Liver (tissue), 9 donors: ENCODE results near the gene KIAA0513. TPM values are rescaled to one million over a fixed set of nuclear protein-coding genes. Genes with fewer than 3 reads are reported as not detected.

Experiments used
- DNase-seq: peaks from one replicate; pipeline ENCODE4 v3.0.0-alpha.2; 2017; ENCODE audit warnings: low spot score
- H3K27ac ChIP-seq, 2 donors: one replicate each; pipeline ENCODE4 v1.7.0; 2013; ENCODE audit warnings: inconsistent platforms in 2 of 2, low read length in 2 of 2, control low read depth in 1 of 2, low read depth in 1 of 2, mild to moderate bottlenecking in 1 of 2
- H3K27me3 ChIP-seq, 4 donors: one replicate each; pipeline versions ENCODE4 v1.6.1 to v1.7.0; 2013; ENCODE audit warnings: low read length in 3 of 4, inconsistent platforms in 1 of 4, mild to moderate bottlenecking in 1 of 4, moderate library complexity in 1 of 4; ENCODE audit not compliant: control insufficient read depth in 4 of 4, insufficient read depth in 4 of 4
- H3K36me3 ChIP-seq, 4 donors: one replicate each; pipeline versions ENCODE4 v1.6.1 to v1.7.0; 2013; ENCODE audit warnings: low read length in 3 of 4, mild to moderate bottlenecking in 3 of 4, low read depth in 1 of 4, moderate library complexity in 1 of 4; ENCODE audit not compliant: control insufficient read depth in 4 of 4, insufficient read depth in 3 of 4
- H3K4me1 ChIP-seq, 4 donors: one replicate each; pipeline versions ENCODE4 v1.6.1 to v1.7.0; 2013; ENCODE audit warnings: low read length in 3 of 4, mild to moderate bottlenecking in 3 of 4, moderate library complexity in 1 of 4; ENCODE audit not compliant: control insufficient read depth in 4 of 4, insufficient read depth in 4 of 4
- H3K4me3 ChIP-seq, 3 donors: one replicate each; pipeline versions ENCODE4 v1.6.1 to v1.7.0; 2013; ENCODE audit warnings: low read length in 3 of 3, control low read depth in 1 of 3, low read depth in 1 of 3, mild to moderate bottlenecking in 1 of 3
- H3K9ac ChIP-seq, 2 donors: one replicate each; pipeline ENCODE4 v1.7.0; 2013; ENCODE audit warnings: low read length in 2 of 2, mild to moderate bottlenecking in 2 of 2, moderate library complexity in 2 of 2, control low read depth in 1 of 2, low read depth in 1 of 2
- H3K9me3 ChIP-seq, 4 donors: one replicate each; pipeline versions ENCODE4 v1.6.1 to v1.7.0; 2013; ENCODE audit warnings: low read length in 3 of 4; ENCODE audit not compliant: control insufficient read depth in 4 of 4
- ATF3 ChIP-seq: IDR thresholded peaks from 2 replicates; pipeline ENCODE4 v1.6.1; 2016; ENCODE audit warnings: antibody characterized with exemption
- CTCF ChIP-seq: fragments of 150-350 bp; IDR thresholded peaks from 2 replicates; pipeline ENCODE4 v1.5.1; 2017; ENCODE audit warnings: improper control_type of control experiment, low read depth, low read length; ENCODE audit not compliant: missing input control
- EGR1 ChIP-seq, 2 donors: IDR thresholded peaks; 2 replicates each; pipeline ENCODE4 v1.6.1; 2016 to 2018; ENCODE audit warnings: antibody characterized with exemption in 2 of 2, low read depth in 2 of 2
- FOXA1 ChIP-seq: IDR thresholded peaks from 2 replicates; pipeline ENCODE4 v1.6.1; 2016; ENCODE audit warnings: antibody characterized with exemption
- FOXA2 ChIP-seq: IDR thresholded peaks from 2 replicates; pipeline ENCODE4 v1.6.1; 2016; ENCODE audit warnings: antibody characterized with exemption
- GABPA ChIP-seq, 2 donors: IDR thresholded peaks in 1 of 2; conservative IDR thresholded peaks in 1 of 2; 2 replicates each; pipeline ENCODE4 v1.6.1; 2016; ENCODE audit warnings: antibody characterized with exemption in 2 of 2, mild to moderate bottlenecking in 1 of 2, moderate library complexity in 1 of 2
- HNF4A ChIP-seq, 2 donors: conservative IDR thresholded peaks; 2 replicates each; pipeline ENCODE4 v1.6.1; 2016; ENCODE audit warnings: antibody characterized with exemption in 2 of 2, mild to moderate bottlenecking in 2 of 2
- HNF4G ChIP-seq: IDR thresholded peaks from 2 replicates; pipeline ENCODE4 v1.6.1; 2016; ENCODE audit warnings: antibody characterized with exemption
- NR2F2 ChIP-seq: IDR thresholded peaks from 2 replicates; pipeline ENCODE4 v1.6.1; 2016; ENCODE audit warnings: antibody characterized with exemption
- REST ChIP-seq: IDR thresholded peaks from 2 replicates; pipeline ENCODE4 v1.6.1; 2016; ENCODE audit warnings: antibody characterized with exemption, mild to moderate bottlenecking
- RXRA ChIP-seq, 2 donors: IDR thresholded peaks; 2 replicates each; pipeline ENCODE4 v1.6.1; 2017 to 2018; ENCODE audit warnings: antibody characterized with exemption in 2 of 2, mild to moderate bottlenecking in 1 of 2
- SP1 ChIP-seq: IDR thresholded peaks from 2 replicates; pipeline ENCODE4 v1.6.1; 2018; ENCODE audit warnings: antibody characterized with exemption, mild to moderate bottlenecking
- TAF1 ChIP-seq: conservative IDR thresholded peaks from 2 replicates; pipeline ENCODE4 v1.6.1; 2016; ENCODE audit warnings: antibody characterized with exemption, mild to moderate bottlenecking
- YY1 ChIP-seq: IDR thresholded peaks from 2 replicates; pipeline ENCODE4 v1.6.1; 2016; ENCODE audit warnings: antibody characterized with exemption, mild to moderate bottlenecking
- WGBS: extraction: QIAGEN DNeasy Blood & Tissue Kit; methylation state at CpG from one replicate; pipeline ENCODE4 v1.1.7; 2013; 5-methylcytosine and 5-hydroxymethylcytosine counted together
- polyA plus RNA-seq, 2 donors: library from polyadenylated mRNA; stranded (reverse) in 1 of 2; unstranded in 1 of 2; fragments of 200-250 nt in 1 of 2; fragments of >200 nt in 1 of 2; fragmentation: Nextera tagmentation in 1 of 2; extraction: Ambion mirVana in 1 of 2; gene quantifications; one replicate each; pipeline versions ENCODE4 v1.2.1 to v1.2.3, GENCODE V29; 2013 to 2015
- total RNA-seq, 2 donors: library from RNA; depleted of rRNA; stranded (reverse); fragments of >200 nt; gene quantifications; one replicate each; pipeline ENCODE4 v1.2.3, GENCODE V29; 2014
- donor health status: healthy.
- donor health status: healthy.
- donor health status: healthy.
- donor health status: healthy.
- donor health status: healthy.

KIAA0513 gene
- total and polyA plus RNA-seq, 4 donors = 1.5 to 5.9 (median 2.9) TPM

GRCh38 chr16:85124636-85125346 lies 97.2 kb downstream of the KIAA0513 start:
- Histone ChIP-seq H3K4me1 (peaks cover 0 to 5% (median 0%) of the 10 kb centered on the region in 4 donors), H3K27ac (peak overlapping the region in 1 of 2 donors; percentile 58), H3K9me3 (no peaks in the 10 kb centered on the region), H3K36me3 (no peaks in the 10 kb centered on the region), H3K4me3 (no peak overlapping the region), H3K27me3 (no peaks in the 10 kb centered on the region), H3K9ac (no peak overlapping the region)
- no peak for DNase-seq
- TF ChIP-seq NR2F2 (no peak), TAF1 (no peak), RXRA (IDR thresholded peaks at IDR 0.05) (no peak), HNF4A (conservative IDR thresholded peaks at IDR 0.05) (no peak), CTCF (no peak), GABPA (IDR thresholded peaks at IDR 0.05 in 1 of 2, conservative IDR thresholded peaks at IDR 0.05 in 1 of 2) (no peak), ATF3 (no peak), SP1 (no peak), HNF4G (no peak)
- 93% methylated on average over 11 of the region's 11 CpGs for WGBS

DNA sequence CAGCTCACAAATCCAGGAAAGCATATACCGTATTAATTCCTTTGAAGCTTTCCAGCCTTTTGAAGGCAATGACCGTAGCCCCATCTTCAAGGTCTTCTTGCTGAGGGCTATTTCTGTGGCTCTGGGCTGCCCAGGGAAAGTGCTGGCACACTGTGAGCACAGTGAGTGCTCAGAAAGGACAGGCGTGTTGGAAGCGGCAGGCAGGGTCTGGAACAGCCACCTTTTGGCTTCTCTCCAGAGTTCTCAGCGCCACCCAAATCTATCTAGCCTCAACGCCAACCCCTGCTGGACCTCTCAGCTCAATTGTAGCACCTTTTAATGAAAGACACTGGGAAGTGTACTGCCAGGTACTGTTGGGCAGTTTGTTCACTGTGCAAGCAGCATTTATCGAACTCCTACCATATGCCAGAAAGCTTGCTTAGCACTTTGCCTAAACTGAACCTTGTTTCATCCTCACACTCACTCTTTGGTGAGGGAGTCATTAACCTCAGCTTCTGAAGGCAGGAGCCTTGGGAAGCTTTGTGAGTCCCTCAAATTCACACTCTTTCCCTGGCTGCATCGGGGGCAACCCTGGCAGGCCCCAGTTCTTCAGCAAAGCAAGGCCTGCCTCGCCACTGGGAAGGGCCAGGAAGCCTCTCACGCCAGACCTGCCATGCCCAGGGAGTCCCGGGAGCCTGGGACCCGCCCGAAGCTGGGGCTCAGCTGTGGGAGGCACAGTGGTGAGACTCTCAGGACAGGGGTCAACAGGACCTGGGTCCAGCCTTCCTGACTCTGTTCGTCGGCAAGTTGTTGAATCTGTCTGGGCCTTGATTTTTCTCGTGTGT lies 98.2 kb downstream of the KIAA0513 start:
- H3K4me1 ChIP-seq = peaks cover 0 to 5% (median 1%) of the 10 kb centered on the region in 4 donors
- H3K4me3 ChIP-seq = no peak overlapping the region
- no peaks in the 10 kb centered on the region for H3K36me3 ChIP-seq
- DNase-seq = no peak
- WGBS = 90% methylated on average over 16 of the region's 16 CpGs
- no peaks in the 10 kb centered on the region for H3K27me3 ChIP-seq
- no peaks in the 10 kb centered on the region for H3K9me3 ChIP-seq
- H3K9ac ChIP-seq = no peak overlapping the region
- no peak overlapping the region for H3K27ac ChIP-seq
- TF ChIP-seq REST (no peak), CTCF (no peak), GABPA (IDR thresholded peaks at IDR 0.05 in 1 of 2, conservative IDR thresholded peaks at IDR 0.05 in 1 of 2) (no peak), FOXA2 (no peak), EGR1 (IDR thresholded peaks at IDR 0.05; ENCODE audit: low read depth in 2 of 2) (no peak), NR2F2 (no peak), ATF3 (no peak), RXRA (IDR thresholded peaks at IDR 0.05) (no peak), HNF4G (no peak), HNF4A (conservative IDR thresholded peaks at IDR 0.05) (no peak), YY1 (no peak), FOXA1 (no peak)
